GM12874 (cell line): ENCODE measurements around the gene LMOD3.

Experiments used
- CTCF ChIP-seq: IDR thresholded peaks from 2 replicates; pipeline ENCODE4 v1.5.1; 2011; ENCODE audit warnings: low read depth, mild to moderate bottlenecking, control low read depth, low read length, moderate library complexity; ENCODE audit not compliant: insufficient read depth

The LMOD3 gene

GRCh38 chr3:69095636-69096035, 26.8 kb downstream of the LMOD3 start:
- no peak for TF ChIP-seq CTCF

GRCh38 chr3:69094467-69095205, 27.8 kb downstream of the LMOD3 start:
- TF ChIP-seq CTCF = no peak

GRCh38 chr3:69092030-69092516, 30.3 kb downstream of the LMOD3 start:
- TF ChIP-seq CTCF = no peak

- no peak for TF ChIP-seq CTCF
Measured at GRCh38 chr3:69091389-69092029, 30.9 kb downstream of the LMOD3 start.

- no peak for TF ChIP-seq CTCF
Measured at GRCh38 chr3:69090021-69090420, 32.4 kb downstream of the LMOD3 start.

GRCh38 chr3:69088063-69088462, 34.3 kb downstream of the LMOD3 start:
- TF ChIP-seq CTCF = no peak

- TF ChIP-seq CTCF = no peak
Measured at GRCh38 chr3:69087030-69087791, 35.2 kb downstream of the LMOD3 start.
